Measurements from ENCODE around the gene IFI27L1.

The IFI27L1 gene

GRCh38 chr14:94052662-94053061 is 28.4 kb upstream of the IFI27L1 start:
- H3K4me3 ChIP-seq (ENCODE audit: low read length): no peak overlapping the region
- TF ChIP-seq EZH2phosphoT487 (IDR thresholded peaks at IDR 0.05; ENCODE audit: low read depth) (no peak), CTCF (IDR thresholded peaks at IDR 0.05; ENCODE audit: low read depth, low read length) (no peak)
- H3K27me3 ChIP-seq (ENCODE audit: low read depth, low read length): no peaks in the 10 kb centered on the region
- H3K4me2 ChIP-seq (ENCODE audit: low read length): no peak overlapping the region
- H3K9ac ChIP-seq (ENCODE audit: low read length): no peak overlapping the region
- H3K9me3 ChIP-seq (ENCODE audit: insufficient read depth, low read length): no peaks in the 10 kb centered on the region
- H2AFZ ChIP-seq (ENCODE audit: low read depth, low read length): no peak overlapping the region
- H3K4me1 ChIP-seq (ENCODE audit: low read length): no peaks in the 10 kb centered on the region
- no peak overlapping the region for H3K27ac ChIP-seq (ENCODE audit: low read length)
- 0 out of 2 replicates have a peak, but pooled peaks cover 10% of the 10 kb centered on the region for H4K20me1 ChIP-seq (ENCODE audit: insufficient read depth, low read length)
- peaks cover 85% of the 10 kb centered on the region for H3K36me3 ChIP-seq (replicated peaks; ENCODE audit: low read depth, low read length)
- H3K79me2 ChIP-seq (ENCODE audit: low read length): no peaks in the 10 kb centered on the region

GRCh38 chr14:94054401-94054800 is 26.7 kb upstream of the IFI27L1 start:
- no peak overlapping the region for H3K4me3 ChIP-seq (ENCODE audit: low read length)
- H3K27ac ChIP-seq (ENCODE audit: low read length): no peak overlapping the region
- H3K4me1 ChIP-seq (ENCODE audit: low read length): no peaks in the 10 kb centered on the region
- H3K36me3 ChIP-seq (replicated peaks; ENCODE audit: low read depth, low read length): peaks cover 85% of the 10 kb centered on the region
- no peaks in the 10 kb centered on the region for H3K9me3 ChIP-seq (ENCODE audit: insufficient read depth, low read length)
- TF ChIP-seq CTCF (IDR thresholded peaks at IDR 0.05; ENCODE audit: low read depth, low read length) (no peak), EZH2phosphoT487 (IDR thresholded peaks at IDR 0.05; ENCODE audit: low read depth) (no peak)
- H3K9ac ChIP-seq (ENCODE audit: low read length): no peak overlapping the region
- no peaks in the 10 kb centered on the region; the same call in 1 of the 2 replicates for H3K79me2 ChIP-seq (ENCODE audit: low read length)
- H3K4me2 ChIP-seq (ENCODE audit: low read length): no peak overlapping the region
- no peak overlapping the region for H2AFZ ChIP-seq (ENCODE audit: low read depth, low read length)
- H4K20me1 ChIP-seq (ENCODE audit: insufficient read depth, low read length): peaks cover 10% of the 10 kb centered on the region; the same call in 1 of the 2 replicates
- H3K27me3 ChIP-seq (ENCODE audit: low read depth, low read length): no peaks in the 10 kb centered on the region

GRCh38 chr14:94054936-94055335 is 26.2 kb upstream of the IFI27L1 start:
- H3K27me3 ChIP-seq (ENCODE audit: low read depth, low read length): no peaks in the 10 kb centered on the region
- no peak overlapping the region for H3K9ac ChIP-seq (ENCODE audit: low read length)
- H4K20me1 ChIP-seq (ENCODE audit: insufficient read depth, low read length): peaks cover 14% of the 10 kb centered on the region; the same call in 1 of the 2 replicates
- peaks cover 4% of the 10 kb centered on the region for H3K79me2 ChIP-seq (ENCODE audit: low read length)
- no peak overlapping the region for H2AFZ ChIP-seq (ENCODE audit: low read depth, low read length)
- H3K36me3 ChIP-seq (replicated peaks; ENCODE audit: low read depth, low read length): peaks cover 87% of the 10 kb centered on the region
- H3K4me2 ChIP-seq (ENCODE audit: low read length): no peak overlapping the region
- H3K9me3 ChIP-seq (ENCODE audit: insufficient read depth, low read length): no peaks in the 10 kb centered on the region
- no peak overlapping the region for H3K27ac ChIP-seq (ENCODE audit: low read length)
- no peak for TF ChIP-seq CTCF (IDR thresholded peaks at IDR 0.05; ENCODE audit: low read depth, low read length)
- no peak for TF ChIP-seq EZH2phosphoT487 (IDR thresholded peaks at IDR 0.05; ENCODE audit: low read depth)
- H3K4me3 ChIP-seq (ENCODE audit: low read length): no peak overlapping the region
- H3K4me1 ChIP-seq (ENCODE audit: low read length): no peaks in the 10 kb centered on the region

- Histone ChIP-seq H3K36me3 (replicated peaks; ENCODE audit: low read depth, low read length) (peaks cover 87% of the 10 kb centered on the region), H3K4me2 (ENCODE audit: low read length) (no peak overlapping the region), H4K20me1 (ENCODE audit: insufficient read depth, low read length) (peaks cover 20% of the 10 kb centered on the region), H2AFZ (ENCODE audit: low read depth, low read length) (no peak overlapping the region), H3K79me2 (ENCODE audit: low read length) (peaks cover 22% of the 10 kb centered on the region), H3K27me3 (ENCODE audit: low read depth, low read length) (no peaks in the 10 kb centered on the region), H3K9me3 (ENCODE audit: insufficient read depth, low read length) (no peaks in the 10 kb centered on the region), H3K9ac (ENCODE audit: low read length) (no peak overlapping the region), H3K4me1 (ENCODE audit: low read length) (no peaks in the 10 kb centered on the region), H3K27ac (ENCODE audit: low read length) (no peak overlapping the region), H3K4me3 (ENCODE audit: low read length) (no peak overlapping the region)
- TF ChIP-seq EZH2phosphoT487 (IDR thresholded peaks at IDR 0.05; ENCODE audit: low read depth) (no peak), CTCF (IDR thresholded peaks at IDR 0.05; ENCODE audit: low read depth, low read length) (no peak)
These were observed 24.4 kb upstream of the IFI27L1 start for GRCh38 chr14:94056579-94057308.
